NCI-H82 (cell line): ENCODE measurements around the gene MAP4K4.

ENCODE experiments used
- DNase-seq: peaks from one replicate; lab custom pipeline; 2025; lab: John Stamatoyannopoulos, UW

MAP4K4 gene

DNA sequence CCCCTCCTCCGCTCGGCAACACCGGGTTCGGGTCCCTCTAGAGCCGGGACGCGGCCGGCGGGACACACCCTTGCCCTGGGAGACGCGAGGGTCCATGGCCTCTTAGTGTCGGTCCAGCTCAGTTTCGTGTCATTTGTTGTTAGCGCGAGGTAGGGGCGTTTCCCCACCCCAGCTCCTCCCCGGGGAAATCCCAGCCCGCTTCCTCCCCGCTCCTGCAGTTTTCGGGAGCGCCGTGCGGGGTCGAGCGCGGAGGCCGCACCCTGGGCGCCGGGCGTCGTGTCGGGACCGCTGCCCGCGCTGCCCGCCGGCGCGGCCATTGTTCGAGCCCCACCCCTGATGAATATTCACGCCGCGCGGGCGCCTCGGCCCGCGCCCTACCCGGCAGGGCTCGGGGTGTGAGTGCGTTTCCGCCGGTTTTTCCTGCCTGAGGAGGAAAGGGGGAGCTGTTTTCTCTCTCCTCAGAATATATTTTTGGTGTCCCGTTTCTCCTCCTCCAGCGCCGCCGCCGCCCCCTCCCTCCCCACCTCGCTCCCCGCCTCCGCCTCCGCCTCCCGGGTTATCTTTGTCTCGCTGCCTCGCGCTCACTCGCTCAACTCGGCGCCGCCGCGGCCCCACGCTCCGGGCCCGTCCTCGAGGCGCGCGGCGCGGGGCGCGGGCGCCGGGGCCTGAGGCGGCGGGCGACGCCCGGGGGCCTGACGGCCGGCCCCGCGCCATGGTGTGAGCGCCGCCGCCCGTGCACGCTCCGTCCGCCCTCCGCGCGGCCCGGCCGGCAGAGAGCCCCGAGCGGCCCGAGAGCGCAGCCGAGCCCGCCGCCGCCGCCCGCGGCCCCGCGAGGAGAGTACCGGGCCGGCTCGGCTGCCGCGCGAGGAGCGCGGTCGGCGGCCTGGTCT lies at the start of gene MAP4K4:
Gene MAP4K4 (plus strand): TSS at position 584 of the 890 bp plus-strand sequence. CDS start 374 bp downstream, outside the sequence.
- DNase-seq: peak; percentile 91

DNA sequence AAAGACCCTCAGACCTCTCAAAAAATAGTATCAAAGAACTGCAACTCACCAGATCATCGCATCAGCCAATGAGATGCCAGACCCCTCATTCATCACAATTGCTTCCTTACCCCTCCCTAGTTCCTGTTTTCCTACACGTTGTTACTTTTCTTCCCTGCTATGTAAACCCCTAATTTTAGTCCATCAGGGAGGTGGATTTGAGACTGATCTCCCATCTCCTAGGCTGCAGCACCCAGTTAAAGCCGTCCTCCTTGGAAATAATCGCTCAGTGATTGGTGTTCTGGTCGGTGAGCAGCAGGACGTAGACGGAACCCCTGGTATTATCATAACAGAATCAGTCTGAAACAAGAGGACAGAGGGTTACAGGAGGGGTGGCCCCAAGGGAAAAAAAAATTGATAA lies 44.0 kb upstream of the MAP4K4 start:
- DNase-seq: no peak

DNA sequence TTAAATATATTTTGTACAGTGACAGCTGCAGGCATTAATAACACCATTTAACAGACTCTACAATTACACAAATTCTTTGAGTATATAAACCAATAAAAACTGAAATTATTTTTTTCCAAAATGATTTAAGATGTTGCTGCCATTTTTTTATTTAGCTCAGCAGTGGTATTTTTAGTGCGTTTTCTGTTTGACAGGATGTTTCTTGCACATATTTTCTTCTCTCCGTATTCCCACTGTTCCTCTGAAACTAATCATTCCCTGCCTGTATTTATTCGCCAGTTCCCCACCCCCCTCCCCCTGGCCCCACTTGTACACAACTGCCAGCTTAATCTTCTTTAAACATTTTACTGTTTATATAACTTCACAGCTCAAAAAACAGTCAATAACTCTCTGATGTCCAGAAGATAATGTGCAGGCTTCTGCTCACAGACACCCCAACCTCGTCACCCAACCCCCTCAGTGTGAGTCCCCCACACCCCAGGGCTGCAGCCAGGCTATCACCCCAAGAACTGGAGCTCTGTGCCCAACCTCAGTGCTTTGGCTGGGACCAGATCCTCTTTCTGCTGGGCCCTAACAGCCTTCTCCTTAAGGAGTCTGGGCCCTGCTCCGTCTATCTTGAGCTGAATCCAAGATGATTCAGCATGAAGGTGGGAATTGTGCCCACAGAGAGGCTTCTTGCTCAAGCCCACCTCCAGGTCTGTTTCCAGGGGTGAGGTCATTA lies 41.6 kb upstream of the MAP4K4 start:
- DNase-seq: no peak

DNA sequence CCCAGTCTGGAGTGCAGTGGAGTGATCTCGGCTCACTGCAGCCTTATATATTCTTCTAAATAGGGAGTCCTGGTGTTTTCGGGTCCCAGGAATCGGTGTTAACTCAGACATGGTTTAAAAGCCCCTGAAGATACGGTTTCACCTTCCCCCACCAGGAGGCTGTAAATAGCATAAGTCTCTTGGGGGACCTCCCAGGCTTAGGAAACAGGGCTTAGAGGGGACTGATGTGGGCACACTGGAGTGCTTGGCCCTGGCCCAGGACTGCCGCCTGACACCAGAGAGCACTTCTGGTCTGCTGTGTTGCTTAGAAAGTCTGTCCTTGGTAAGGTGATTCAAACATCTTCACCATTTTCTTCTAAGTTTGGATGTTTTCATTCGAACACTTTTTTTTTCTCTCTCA lies 39.7 kb upstream of the MAP4K4 start:
- peak; percentile 32 for DNase-seq

DNA sequence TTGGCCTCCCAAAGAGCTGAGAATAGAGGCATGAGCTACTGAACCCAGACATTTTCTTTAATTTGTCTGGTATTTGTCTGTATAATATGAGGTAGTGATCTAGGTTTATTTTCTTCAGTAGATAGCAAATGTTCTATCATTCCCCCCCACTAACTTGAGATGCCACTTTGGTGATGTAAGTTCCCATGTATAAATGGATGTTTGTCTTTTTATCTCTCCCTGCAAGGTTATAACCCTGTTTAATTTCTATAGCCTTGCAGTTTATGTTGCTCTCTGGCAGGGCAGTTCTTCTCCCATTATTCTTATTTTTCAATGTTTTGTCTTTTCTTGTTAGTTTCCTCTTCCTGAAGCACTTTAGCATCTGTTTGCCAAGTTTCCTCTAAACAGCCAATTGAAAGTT lies 39.1 kb upstream of the MAP4K4 start:
- DNase-seq: no peak

DNA sequence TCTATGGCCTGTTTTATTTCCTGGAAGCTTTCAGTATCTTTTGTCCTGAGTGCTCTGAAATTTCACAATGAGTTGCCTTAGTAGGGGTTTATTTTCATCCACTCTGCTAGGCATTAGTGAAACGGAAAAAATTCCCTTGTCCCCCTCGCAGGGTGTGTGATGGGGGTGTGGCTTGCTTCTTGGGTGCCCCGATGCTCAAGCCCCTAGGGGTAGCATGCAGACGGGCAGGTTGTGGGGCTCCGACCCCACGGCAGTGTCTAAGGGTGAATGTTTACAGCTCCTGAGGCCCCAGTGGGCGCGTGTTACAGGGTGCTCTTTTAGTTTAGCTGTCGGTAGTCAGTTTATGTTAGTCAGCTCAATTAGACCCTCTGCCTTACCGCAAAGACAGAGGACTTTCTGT lies 32.2 kb upstream of the MAP4K4 start:
- no peak for DNase-seq

DNA sequence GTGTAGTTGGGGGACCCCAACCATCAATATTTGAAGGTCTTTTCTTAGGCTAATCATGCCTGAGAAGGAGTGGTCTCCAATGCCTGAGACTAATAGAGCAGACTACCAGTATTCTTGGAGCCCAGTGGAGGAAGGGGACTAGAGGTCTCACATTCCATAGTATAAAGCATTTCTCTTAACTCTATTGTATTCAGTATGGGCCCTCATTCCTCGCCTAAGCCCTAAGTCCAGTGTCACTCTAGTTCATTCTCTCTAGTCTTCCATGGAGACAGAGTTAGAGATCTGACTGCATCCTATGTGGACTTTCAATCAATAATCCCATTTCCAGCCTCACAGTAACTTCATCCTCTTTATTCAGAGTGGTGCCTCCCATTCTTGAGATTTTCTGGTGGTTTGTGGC lies 29.7 kb upstream of the MAP4K4 start:
- no peak for DNase-seq

DNA sequence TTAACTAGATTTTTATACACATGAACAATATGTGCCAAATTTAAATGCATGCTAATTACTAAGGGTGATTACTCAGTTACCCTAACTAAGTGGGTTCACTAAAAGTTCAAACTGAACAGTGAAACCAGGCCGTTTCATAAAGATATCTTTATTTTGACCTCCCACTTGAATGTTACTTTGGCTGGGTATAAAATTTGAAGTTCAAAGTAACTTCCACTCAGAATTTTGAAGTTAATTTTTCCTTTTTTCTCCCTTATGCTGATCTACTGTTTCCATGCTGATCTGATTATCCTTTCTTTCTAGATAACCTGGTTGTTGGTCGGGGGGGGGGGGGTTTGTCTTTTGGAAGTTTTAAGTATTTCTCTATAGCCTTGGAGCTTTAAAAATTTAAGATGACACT lies 25.5 kb upstream of the MAP4K4 start:
- DNase-seq: no peak

DNA sequence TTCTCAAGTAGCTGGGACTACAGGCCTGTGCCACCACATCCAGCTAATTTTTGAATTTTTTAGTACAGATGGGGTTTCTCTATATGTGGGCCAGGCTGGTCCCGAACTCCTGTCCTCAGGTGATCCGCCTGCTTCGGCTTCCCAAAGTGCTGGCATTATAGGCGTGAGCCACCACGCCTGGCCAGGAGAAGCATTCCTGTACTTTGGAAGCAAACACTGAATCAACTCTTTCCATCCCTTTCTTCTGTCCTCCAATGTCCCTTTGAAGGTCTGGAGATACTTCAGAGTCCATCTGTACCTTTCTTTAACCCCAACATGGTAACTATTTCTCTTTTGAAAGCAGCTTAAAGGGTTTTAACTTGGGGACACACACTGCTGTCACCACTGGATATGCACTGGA lies 23.6 kb upstream of the MAP4K4 start:
- DNase-seq: no peak

DNA sequence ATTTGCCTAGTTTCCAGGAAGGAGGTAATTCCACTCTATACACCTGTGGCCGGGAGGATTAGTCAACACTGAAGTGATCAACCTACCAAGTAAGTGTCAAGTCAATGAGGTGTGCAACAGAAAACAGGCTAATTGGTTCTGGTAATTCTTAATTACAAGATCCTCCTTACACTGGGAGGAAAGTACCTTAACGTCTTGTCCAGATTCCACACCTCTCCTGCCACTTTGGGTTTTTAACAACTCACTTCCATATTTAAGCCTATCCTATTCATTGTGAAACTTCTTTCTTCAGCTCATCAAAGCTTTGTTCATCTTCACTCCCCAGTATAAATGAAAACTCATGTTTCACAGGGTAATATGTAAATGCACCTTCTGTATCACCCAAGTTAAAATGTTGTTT lies 22.0 kb upstream of the MAP4K4 start:
- no peak for DNase-seq

DNA sequence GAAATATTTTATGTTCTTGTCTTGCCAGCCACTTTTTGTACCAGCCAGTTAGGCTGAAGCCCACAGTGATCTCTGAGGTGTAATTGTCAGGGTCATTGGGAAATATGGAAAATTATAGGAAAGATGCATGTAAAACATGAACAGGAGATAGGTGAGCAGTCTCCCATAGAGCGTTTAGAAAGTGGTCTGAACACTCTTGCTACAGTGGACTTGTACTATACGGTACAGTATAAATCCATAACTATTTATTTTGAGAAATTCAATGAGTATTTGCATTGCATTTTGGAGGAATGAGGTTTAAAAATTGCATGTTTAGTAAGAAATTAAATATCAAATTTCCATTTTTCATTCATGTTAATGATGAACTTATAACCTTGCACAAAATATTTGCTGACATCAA lies 20.8 kb upstream of the MAP4K4 start:
- DNase-seq: no peak

DNA sequence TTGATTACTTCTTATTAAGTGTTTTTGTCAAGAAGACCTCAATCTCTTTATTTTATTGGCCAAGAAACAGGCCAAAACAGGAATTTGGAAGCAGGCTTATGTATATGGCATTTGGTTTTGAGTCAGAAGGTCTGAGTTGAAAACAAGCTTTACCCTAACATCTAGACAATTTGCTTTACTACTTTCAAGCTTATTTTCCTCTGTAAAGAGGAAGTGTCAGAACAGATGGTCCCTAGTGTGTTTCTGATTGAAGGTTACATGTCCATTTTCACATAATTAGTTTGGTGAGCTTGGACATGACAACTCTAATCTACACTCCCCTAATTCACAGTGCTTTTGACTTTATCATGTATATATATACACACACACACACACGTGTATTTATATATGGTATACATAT lies 19.8 kb upstream of the MAP4K4 start:
- DNase-seq: no peak

DNA sequence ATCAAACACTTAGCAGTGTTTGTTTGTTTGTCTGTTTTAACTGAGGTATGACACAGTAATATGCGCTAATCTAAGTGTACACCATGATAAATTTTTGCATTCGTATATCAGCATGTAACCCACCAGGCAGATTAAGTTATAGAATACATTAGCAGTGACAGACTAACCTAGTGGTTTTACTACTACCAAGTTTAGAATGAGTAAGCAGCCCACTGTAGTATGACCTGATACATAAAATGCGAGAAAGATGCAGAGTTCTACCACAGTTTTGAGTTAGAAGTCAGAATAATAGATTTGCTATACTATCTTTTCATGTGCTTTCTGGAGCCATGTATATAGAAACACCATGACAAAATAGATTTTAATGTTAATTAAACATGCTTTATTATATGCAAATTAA lies 19.1 kb upstream of the MAP4K4 start:
- no peak for DNase-seq

DNA sequence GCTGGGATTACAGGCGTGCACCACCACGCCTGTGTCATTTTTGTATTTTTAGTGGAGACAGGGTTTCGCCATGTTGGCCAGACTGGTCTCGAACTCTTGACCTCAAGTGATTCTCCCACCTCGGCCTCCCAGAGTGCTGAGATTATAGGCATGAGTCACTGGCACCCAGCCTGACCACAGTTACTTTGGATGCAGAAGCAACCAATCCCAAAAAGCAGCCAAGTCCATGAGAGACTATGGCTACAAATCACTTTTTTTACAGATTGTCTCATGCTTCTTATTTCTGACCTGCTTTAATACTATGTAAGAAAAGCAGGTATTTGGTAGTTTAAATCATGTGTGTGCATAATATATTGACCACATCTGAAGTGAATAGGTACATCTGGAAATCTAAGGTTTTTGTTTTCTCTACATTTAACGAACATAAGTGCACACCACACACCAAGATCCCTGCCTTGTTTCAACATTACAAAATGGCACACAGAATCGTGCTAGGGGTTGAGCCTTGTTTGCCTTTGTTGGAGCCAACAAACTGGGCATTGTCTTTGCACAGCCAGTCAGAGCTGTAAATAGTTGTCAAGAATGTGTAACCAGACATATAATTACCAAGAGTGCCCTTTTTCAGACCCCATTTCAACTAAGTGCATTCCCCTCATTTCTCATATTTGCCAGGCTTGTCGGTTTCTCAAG lies 18.3 kb upstream of the MAP4K4 start:
- no peak for DNase-seq

DNA sequence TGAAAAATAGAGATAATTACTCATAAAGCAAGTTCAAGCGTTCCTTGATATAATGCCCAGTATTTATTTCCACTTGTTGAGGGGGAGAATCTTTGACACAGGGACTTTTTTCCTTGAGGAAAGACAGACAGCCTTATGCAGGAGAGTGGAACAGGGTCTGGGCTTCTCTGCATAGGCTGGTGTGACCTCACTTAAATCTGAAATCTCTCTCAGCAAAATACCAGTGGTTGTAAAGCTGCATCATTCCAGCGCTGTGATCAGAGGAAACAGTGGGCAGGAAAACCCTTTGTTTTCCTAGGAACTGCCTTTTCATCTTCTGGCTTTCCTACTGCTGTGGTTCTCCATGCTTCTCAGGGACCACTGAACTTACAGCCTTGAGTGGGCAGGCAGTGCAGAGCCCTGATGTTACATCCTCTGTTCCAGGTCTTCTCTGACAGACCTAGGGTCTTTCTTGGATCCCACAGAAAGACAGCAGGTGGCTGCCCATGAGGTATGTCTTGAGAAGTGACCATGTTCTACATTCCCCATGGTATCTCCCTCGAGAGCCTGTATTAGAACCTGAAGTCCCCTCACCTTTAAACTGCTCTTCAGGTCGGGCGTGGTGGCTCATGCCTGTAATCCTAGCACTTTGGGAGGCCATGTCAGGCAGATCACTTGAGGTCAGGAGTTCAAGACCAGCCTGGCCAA lies 17.6 kb upstream of the MAP4K4 start:
- no peak for DNase-seq

DNA sequence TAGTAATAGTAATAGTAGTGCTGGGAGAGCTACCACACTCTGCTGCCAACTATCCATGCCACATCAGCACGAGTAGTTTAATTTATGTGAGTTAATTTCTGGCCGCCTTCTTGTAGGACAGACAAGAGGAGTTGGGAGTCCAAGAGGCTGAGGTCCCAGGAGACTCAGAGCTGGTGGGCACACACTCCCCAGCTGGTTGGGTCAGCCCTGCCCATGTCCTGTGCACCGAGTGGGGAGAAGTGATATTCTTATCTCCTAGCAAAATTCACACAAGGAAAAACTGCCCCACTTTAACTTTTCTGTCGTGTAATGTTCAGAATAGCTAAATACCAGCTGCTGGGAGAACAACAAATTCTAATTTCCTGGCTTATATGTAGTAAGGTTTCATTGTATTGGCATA lies 15.2 kb upstream of the MAP4K4 start:
- no peak for DNase-seq

DNA sequence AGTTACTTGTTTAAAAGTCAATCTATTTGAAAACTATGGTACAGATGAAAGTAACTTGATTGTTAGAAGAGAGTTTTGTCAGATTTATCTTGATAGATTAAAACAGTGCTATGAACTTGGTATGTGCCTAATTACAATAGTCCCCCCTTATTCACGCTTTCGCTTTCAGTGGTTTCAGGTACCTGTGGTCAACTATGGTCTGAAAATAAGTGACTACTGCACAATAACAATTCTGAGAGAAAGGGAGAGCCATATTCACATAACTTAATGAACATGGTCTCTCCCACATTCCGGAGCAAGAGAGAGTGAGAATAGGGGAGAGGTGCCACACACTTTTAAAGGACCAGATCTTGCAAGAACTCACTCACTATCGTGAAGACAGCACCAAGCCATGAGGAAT lies 13.2 kb upstream of the MAP4K4 start:
- no peak for DNase-seq

DNA sequence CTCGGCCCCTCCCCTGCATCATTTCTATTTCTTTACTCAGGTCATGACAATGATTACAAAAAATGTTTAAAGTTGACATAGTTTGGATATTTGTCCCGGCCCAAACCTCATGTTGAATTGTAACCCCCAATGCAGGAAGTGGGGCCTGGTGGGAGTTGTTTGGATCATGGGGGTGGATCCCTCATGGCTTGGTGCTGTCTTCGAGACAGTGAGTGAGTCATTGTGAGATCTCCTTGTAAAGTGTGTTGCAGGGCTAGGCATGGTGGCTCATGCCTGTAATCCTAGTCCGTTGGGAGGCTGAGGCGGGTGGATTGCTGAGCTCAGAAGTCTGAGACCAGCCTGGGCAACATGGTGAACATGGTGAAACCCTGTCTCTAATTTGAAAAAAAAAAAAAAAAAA lies 9.2 kb upstream of the MAP4K4 start:
- no peak for DNase-seq

DNA sequence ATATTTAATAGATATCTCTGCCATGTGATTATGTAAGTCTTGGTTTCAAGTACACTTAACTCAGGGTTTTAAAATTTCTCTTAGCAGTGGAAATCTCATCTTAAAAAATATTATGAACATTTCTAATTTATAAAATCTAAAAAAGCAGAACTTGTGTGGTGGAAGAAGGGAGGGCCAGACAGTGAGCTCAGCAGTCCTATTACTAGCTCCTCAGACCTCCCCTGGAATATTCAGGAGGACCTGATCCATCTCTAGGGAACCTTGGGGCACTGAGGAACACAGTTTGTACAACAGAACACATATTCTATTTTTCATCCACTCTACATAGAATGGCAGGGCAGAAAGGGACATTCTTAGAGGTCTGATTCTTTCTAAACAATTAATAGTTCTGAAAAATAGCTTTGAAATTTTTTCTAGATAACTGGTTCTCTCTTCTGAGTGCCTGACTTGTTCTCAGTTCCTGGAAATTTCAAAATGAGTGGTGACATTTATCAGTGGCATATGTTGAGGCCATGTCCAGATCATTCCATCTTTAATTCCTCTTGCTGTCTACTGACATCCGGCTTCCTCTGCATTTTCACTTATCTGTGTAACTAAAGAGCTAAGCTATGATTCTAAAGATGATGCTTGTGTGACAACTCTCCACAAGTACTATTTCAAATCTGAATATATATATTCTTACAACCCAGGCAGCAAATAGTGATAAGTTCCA lies 8.2 kb upstream of the MAP4K4 start:
- DNase-seq: no peak

DNA sequence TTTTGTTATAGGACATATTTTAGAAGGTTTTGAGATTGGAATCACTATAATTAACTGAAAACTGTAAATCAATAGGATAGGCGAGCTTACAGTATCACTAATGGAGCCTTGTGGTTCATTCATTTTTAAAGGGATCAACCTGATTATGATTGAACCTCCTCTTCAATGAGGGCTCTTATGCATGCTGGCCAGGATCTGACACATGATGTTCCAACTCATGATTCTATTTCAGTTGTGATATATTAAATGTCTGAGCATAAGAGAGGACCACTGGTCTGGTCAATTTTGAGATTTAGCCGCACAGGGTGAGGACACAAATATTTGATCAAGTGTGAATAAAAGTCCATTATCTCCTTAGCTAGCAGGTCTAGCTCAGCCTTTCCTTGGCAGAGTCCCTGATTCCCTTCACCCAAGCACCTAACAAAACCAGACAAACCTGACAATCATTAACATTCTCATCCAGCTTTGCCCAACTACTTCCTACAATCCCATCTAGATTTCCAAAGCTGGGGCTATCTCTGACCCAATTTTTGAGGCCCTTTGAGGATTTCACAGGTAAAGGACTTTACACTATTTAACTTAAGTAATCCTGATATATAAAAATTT lies 6.9 kb upstream of the MAP4K4 start:
- DNase-seq: no peak

DNA sequence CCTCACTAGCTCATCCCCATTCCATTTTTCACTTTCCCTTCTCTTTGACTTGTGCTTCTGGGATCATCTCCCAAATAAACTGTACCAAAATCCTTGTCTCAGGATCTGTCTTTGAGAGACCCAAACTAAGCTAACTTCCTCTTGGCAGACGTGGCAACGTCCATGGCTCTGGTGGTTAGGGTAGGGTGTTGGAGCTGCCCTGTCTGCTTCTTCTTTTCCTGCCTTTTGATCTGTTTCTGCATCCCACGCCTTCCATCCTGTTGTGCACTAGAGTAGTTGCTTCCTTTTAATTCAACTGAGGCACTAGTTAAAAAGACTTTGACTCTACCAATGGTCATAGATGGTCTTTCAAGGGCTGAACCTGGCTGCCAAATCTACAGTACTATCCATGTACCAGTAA lies 5.5 kb upstream of the MAP4K4 start:
- no peak for DNase-seq
